ENCODE data around the gene UBR4.

UBR4 gene

DNA sequence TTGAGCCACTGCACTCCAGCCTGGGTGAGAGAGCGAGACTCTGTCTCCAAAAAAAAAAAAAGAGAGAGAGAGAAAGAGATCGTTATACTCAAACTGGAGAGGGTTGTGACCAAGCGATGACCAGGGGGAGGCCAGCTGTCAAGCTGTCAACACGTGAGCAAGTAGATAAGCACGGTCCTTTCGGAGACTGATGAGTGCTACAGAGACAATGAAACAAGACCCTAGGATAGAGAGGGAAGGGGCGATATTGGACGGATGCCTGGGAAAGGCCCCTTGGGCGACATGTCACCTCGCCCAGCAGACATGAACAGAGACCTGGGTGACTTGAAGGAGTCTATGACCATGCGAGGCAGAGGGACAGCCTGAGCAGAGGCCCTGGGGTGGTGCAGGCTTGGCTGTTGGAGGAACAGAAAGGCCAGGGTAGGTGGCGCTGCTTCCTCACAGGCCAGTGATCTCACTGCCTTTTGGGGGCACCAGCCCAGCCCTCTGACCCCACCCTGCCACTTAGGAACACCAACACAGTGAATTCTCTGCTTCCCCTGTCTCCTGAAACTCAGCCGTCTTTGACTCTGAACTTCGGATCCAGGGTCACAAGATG lies 152.8 kb downstream of the UBR4 start:
- no peak for DNase-seq (ENCODE audit: low spot score)

GRCh38 chr1:19055701-19056100 lies 154.4 kb downstream of the UBR4 start:
- no peak for DNase-seq (ENCODE audit: low spot score)

- no peak for DNase-seq (ENCODE audit: low spot score)
These were observed 155.1 kb downstream of the UBR4 start for GRCh38 chr1:19055001-19055400.

DNA sequence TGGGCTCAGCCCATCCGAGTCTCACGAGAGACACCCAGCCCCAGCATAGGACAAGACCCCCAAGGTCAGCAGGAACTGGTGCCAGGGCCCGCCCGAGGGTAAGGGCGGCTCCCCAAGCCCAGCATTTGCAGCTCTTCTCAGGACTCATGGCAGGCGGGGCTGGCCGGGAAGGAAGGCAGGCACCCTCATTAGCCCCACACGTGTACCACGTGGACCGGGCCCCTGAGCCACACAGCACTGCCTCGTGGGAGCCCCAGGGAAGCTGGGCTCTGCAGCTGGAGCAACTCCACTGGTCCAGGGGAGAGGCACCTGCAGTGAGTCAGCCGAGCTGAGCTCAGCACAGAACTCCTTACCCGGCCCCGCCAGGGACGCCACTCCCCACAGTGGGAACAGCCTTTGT lies 155.8 kb downstream of the UBR4 start:
- no peak for DNase-seq (ENCODE audit: low spot score)

DNA sequence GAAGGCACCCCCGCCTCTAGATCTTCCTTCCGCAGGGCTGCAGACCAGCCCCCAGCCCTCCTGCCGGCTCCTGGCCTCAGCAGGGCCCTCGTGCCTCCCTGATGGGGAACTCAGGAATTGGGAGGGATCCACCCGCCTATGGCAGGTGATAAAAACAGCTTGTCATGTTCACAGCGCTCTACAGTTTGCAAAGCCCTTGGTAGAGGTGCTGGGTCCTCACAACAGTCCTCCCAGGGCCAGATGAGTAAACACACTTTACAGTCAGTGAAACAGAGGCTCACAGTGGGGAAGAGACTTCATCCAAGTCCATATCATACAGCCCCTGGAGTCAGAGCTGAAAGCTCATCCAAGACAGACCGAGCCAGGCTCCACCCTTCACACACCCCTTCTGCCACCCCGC lies 156.6 kb downstream of the UBR4 start:
- DNase-seq (ENCODE audit: low spot score): no peak

- no peak for DNase-seq (ENCODE audit: low spot score)
These were observed 160.3 kb downstream of the UBR4 start for GRCh38 chr1:19049798-19050197.

DNA sequence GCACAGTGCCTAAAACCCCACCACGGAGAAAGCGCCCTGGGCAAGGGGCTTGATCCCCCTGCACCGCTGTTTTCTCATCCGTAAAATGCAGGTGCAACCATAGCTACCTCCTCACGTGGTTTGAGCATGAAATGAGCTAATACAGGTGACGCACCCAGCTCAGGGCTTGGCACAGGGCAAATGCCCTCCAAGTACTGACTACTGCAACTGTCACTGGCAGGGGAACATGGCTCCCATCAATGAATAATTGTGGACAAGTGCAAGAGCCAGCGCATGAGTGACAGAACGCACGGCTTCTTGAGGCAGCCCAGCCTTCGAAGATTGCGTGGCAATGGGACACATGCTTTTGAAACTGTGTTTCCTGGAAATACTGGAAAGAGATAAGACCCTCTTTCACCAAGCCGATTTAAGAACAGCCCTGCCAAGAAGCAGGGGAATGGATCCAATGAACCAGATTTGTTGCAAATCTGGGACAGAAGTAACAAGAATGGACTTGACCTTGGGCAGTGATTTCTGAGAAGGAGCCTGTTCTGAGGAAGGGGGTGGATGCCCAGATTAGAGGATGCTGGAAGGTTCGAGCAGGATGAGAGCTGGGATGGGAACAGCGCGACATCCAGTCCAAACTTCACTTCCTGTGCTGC lies 160.8 kb downstream of the UBR4 start:
- no peak for DNase-seq (ENCODE audit: low spot score)

DNA sequence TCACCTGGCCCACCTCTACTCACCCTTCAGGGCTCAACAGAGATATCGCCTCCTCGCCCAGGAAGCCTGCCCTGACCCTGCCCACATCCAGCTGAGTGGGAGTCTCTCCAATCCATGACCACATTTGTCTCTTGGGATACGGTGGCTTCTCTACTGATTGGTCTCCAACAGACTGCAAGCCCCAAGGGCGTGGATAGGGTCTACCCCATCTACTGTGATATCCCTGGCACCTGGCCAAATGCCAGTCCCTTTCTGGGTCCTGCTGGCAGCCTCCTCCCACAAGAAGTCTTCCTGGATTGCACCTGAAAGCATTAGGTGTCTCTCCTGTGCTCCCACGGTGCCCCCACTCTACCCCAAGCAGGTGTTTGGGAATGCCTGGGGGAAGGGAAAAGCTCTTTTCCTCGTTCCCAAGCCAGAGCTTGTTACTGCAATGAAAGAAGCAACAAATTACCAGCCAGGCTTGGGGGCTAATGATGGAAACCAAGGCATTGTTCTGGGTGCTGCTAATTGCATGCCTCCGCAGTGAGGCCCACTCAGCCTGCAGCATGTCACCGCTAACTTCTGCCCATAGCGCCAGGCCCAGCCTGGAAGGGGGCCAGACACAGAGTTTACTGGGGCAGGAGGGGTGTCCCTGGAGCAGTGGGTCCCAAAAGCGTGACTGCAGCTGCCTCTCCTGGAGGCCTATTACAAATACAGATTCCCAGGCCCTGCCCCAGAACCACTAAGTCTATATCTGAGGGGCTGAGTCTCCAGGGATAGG lies 162.9 kb downstream of the UBR4 start:
- DNase-seq (ENCODE audit: low spot score): no peak

DNA sequence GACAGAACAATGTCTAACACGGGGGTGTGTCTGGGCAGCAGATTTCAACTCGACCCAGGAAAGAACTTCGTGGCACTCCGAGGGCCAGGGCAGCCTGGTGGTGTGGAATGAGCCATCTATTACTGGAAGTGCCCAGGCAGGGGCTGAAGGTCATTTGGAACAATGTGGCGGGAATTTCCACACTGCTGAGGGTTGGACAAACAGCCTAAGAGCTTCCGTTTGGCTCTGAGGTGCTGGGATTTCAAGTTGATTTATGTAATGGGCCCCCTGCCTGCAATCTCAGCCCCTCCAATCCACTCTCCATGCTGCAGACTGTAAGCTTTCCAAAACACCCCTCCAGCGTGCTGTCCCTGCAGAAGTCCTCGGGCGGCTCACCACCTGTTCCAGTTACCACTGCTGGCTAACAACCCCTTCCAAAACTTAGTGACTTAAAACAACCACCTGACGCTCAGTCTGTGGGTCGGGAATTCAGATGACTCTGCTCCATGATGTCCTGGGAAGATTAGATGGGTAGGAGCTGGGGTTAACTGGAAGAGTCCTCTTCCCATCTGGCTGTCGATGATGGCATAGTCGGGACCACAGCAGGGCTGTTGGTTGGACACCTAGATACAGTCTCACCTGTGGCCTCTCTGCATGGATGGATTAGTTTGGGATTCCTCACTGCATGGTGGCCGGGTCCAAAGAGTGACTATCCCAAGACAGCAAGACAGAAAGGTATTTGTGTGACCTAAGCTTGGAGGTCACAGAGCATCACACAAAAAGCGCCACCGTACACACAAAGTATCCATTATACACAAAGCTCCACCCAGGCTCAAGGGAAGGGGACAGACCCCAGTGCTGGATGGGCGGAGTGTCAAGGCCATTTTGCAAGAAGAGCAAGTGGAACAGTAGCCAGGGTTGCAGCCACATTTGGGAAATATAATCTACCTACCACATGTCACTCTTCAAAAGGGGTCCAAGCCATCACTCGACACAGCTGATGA lies 163.9 kb downstream of the UBR4 start:
- DNase-seq (ENCODE audit: low spot score): no peak

- peak; percentile 2 for DNase-seq (ENCODE audit: low spot score)
These were observed 164.9 kb downstream of the UBR4 start for GRCh38 chr1:19044975-19045831.

GRCh38 chr1:19044471-19044870 lies 165.6 kb downstream of the UBR4 start:
- DNase-seq (ENCODE audit: low spot score): no peak

GRCh38 chr1:19043579-19044443 lies 166.3 kb downstream of the UBR4 start:
- no peak for DNase-seq (ENCODE audit: low spot score)

GRCh38 chr1:19042675-19043578 lies 167.1 kb downstream of the UBR4 start:
- DNase-seq (ENCODE audit: low spot score): no peak

GRCh38 chr1:19040010-19040680 lies 169.9 kb downstream of the UBR4 start:
- DNase-seq (ENCODE audit: low spot score): no peak

DNA sequence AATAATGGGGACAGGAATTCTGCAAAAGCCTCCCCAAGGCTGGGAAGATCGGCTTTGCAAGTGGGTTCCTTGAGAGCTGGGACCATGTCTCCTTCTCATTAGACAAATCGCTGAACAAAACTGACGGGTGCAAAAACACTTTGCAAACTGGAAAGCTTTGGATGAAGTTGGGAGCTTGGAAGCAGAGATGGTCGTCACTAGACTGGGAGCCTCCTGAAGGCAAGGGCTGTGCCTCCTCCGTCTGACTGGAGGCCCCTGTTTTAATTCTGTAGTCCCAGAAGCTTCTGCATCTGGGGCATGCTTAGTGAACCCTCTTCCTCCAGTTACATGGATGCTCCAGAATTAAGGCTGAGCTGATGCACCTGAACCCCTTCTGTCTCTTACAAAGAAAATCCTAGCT lies 171.3 kb downstream of the UBR4 start:
- no peak for DNase-seq (ENCODE audit: low spot score)

DNA sequence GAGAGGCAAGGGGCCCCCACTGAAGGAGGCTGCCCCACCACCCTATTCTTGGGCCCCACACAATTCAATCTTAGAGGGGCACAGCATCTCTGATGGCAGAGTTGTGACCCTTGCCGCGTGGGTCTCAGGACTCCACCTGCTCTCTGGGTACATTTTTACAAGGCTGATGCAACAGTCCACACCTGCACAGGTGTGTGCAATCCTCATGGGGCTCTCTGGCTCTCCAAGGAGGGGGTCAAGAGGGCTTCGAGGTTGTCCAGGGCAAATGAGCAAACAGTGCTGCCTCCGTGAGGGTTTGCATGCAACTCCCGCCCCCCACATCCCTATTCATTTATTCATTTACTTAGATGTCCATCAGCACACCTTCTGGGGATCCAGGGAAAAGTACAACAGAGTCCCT lies 172.0 kb downstream of the UBR4 start:
- DNase-seq (ENCODE audit: low spot score): no peak

DNA sequence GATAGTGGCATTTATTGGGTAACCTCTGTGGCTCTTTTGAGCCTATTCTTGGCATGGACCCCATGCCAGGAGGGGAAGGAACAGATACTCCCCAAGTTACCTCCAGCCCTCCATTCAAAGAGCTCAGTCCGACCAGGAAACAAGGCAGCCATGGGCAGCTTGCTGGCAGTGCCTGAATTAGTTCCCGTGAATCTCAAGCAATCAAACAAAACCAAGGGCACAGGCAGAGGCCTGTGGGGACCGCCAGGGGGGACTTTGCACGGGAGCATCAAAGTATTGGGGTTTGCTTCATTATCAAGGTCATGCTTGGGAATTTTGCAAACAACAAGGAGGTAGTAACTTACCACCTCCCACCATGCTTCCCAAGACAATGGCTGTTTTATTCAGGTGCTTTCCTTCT lies 172.4 kb downstream of the UBR4 start:
- DNase-seq (ENCODE audit: low spot score): no peak

GRCh38 chr1:19036813-19037605 lies 173.1 kb downstream of the UBR4 start:
- DNase-seq (ENCODE audit: low spot score): no peak
